OCI-LY3 (cell line): ENCODE data around the gene IER5.

Source experiments
- H2AFZ ChIP-seq: fragments of 200-600, 300-600 bp; shearing (Covaris generic); 2 replicates; pipeline ENCODE4 v1.6.0; 2014; ENCODE audit warnings: antibody characterized with exemption, low read depth, low read length
- H3K27ac ChIP-seq: fragments of 200-600, 300-600 bp; sonication (generic); 2 replicates; pipeline ENCODE4 v1.5.1; 2014; ENCODE audit warnings: mild to moderate bottlenecking, low read length, moderate library complexity, mixed read lengths
- H3K27me3 ChIP-seq: fragments of 200-600, 300-600 bp; sonication (generic); 2 replicates; pipeline ENCODE4 v1.6.1; 2014; ENCODE audit warnings: low read depth, low read length, mixed read lengths
- H3K36me3 ChIP-seq: fragments of 200-600, 300-600 bp; sonication (generic); replicated peaks from 2 replicates; pipeline ENCODE3; 2014; ENCODE audit warnings: low read depth, low read length, mixed read lengths
- H3K4me1 ChIP-seq: fragments of 300-600, 200-600 bp; sonication (generic); 2 replicates; pipeline ENCODE4 v1.6.1; 2014; ENCODE audit warnings: low read length, mixed read lengths
- H3K4me2 ChIP-seq: fragments of 200-600, 300-600 bp; sonication (generic); 2 replicates; pipeline ENCODE4 v1.6.1; 2014; ENCODE audit warnings: low read length, mixed read lengths
- H3K4me3 ChIP-seq: fragments of 300-600, 200-600 bp; sonication (generic); 2 replicates; pipeline ENCODE4 v1.5.1; 2014; ENCODE audit warnings: antibody characterized with exemption, mild to moderate bottlenecking, low read length, moderate library complexity
- H3K79me2 ChIP-seq: fragments of 300-600, 200-600 bp; shearing (Covaris generic); 2 replicates; pipeline ENCODE4 v1.6.1; 2014; ENCODE audit warnings: mild to moderate bottlenecking, low read length, mixed read lengths
- H3K9ac ChIP-seq: fragments of 300-600, 200-600 bp; shearing (Covaris generic); 2 replicates; pipeline ENCODE4 v1.6.0; 2014; ENCODE audit warnings: mild to moderate bottlenecking, low read length, moderate library complexity
- H3K9me3 ChIP-seq: fragments of 200-600, 300-600 bp; shearing (Covaris generic); 2 replicates; pipeline ENCODE4 v1.6.1; 2014; ENCODE audit warnings: low read length, mixed read lengths; ENCODE audit not compliant: insufficient read depth
- H4K20me1 ChIP-seq: fragments of 200-600, 300-600 bp; sonication (generic); 2 replicates; pipeline ENCODE4 v1.6.1; 2016; ENCODE audit warnings: low read length, mixed read lengths; ENCODE audit not compliant: insufficient read depth
- EZH2phosphoT487 ChIP-seq: fragments of 200-600 bp; shearing (Covaris generic); IDR thresholded peaks from 2 replicates; pipeline ENCODE4 v1.6.1; 2018; ENCODE audit warnings: antibody characterized with exemption, mixed run types, low read depth
- TF ChIP-seq, protein P1 (sequence below): fragments of 200-600, 300-600 bp; sonication (generic); IDR thresholded peaks from 2 replicates; pipeline ENCODE4 v1.5.1; 2014; ENCODE audit warnings: antibody characterized with exemption, low read length, low read depth

The IER5 gene

DNA sequence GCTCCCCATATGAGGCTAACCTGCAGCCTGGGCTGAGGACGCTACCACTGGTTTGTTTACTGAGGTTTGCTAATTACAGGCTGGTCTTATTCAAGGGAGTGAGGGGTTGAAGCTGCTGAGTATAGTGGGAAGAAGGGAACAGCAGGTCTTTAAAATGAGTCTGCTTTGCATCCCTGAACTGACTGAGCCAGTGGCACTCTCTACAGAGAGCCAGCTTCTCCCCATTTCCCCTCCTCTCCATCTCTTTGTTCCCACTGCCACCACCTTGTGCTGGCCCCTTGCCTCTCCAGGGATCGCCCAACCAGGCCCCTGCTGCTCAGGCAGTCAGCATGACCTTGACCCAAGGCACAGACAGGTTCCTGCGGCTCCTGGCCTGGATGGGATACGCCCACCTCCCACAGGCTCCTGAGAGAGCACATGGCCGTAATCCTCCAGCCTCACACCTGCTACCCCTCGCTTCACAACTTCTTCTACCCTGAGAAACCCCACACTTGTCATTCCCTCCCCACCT lies 45.0 kb downstream of the IER5 start:
- Histone ChIP-seq H3K9ac (peak overlapping the region; percentile 6; the same call in 1 of the 2 replicates), H3K36me3 (no peaks in the 10 kb centered on the region), H4K20me1 (no peaks in the 10 kb centered on the region), H3K9me3 (no peaks in the 10 kb centered on the region), H3K27me3 (0 out of 2 replicates have a peak, but pooled peaks cover 6% of the 10 kb centered on the region), H3K4me3 (peak overlapping the region; percentile 18; the same call in 1 of the 2 replicates), H3K4me1 (peaks cover 81% of the 10 kb centered on the region), H3K4me2 (peak overlapping the region; percentile 26), H3K27ac (peak overlapping the region; percentile 44), H3K79me2 (peaks cover 17% of the 10 kb centered on the region), H2AFZ (no peak overlapping the region)
- TF ChIP-seq EZH2phosphoT487: no peak
- TF ChIP-seq, protein P1, sequence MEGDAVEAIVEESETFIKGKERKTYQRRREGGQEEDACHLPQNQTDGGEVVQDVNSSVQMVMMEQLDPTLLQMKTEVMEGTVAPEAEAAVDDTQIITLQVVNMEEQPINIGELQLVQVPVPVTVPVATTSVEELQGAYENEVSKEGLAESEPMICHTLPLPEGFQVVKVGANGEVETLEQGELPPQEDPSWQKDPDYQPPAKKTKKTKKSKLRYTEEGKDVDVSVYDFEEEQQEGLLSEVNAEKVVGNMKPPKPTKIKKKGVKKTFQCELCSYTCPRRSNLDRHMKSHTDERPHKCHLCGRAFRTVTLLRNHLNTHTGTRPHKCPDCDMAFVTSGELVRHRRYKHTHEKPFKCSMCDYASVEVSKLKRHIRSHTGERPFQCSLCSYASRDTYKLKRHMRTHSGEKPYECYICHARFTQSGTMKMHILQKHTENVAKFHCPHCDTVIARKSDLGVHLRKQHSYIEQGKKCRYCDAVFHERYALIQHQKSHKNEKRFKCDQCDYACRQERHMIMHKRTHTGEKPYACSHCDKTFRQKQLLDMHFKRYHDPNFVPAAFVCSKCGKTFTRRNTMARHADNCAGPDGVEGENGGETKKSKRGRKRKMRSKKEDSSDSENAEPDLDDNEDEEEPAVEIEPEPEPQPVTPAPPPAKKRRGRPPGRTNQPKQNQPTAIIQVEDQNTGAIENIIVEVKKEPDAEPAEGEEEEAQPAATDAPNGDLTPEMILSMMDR: no peak

DNA sequence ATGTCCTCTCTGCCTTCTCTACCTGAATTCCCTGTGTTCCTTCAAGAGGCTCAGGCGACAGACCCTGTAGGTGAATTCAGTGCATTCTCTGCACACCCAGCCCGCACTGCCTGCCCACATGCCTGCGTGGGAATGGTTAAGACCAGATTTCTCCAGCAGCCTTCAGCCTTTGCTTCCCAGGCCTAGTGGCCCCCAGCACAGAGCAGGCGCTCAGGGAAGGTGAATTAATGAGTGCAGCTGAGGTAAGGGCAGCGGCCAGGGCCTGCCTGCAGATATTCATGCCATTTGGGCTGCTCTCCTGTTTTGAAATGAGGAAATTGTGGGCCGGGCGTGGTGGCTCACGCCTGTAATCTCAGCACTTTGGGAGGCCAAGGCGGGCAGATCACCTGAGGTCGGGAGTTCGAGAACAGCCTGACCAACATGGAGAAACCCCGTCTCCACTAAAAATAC lies 45.5 kb downstream of the IER5 start:
- H3K36me3 ChIP-seq: no peaks in the 10 kb centered on the region
- TF ChIP-seq, protein P1: no peak
- no peak for TF ChIP-seq EZH2phosphoT487
- H3K79me2 ChIP-seq: peaks cover 17% of the 10 kb centered on the region
- H3K9ac ChIP-seq: peak overlapping the region; percentile 6; the same call in 1 of the 2 replicates
- H3K27me3 ChIP-seq: 0 out of 2 replicates have a peak, but pooled peaks cover 6% of the 10 kb centered on the region
- H3K4me3 ChIP-seq: peak overlapping the region; percentile 18; the same call in 1 of the 2 replicates
- no peaks in the 10 kb centered on the region for H3K9me3 ChIP-seq
- H2AFZ ChIP-seq: no peak overlapping the region
- H4K20me1 ChIP-seq: no peaks in the 10 kb centered on the region
- peak overlapping the region; percentile 26 for H3K4me2 ChIP-seq
- H3K27ac ChIP-seq: peak overlapping the region; percentile 44
- H3K4me1 ChIP-seq: peaks cover 81% of the 10 kb centered on the region

DNA sequence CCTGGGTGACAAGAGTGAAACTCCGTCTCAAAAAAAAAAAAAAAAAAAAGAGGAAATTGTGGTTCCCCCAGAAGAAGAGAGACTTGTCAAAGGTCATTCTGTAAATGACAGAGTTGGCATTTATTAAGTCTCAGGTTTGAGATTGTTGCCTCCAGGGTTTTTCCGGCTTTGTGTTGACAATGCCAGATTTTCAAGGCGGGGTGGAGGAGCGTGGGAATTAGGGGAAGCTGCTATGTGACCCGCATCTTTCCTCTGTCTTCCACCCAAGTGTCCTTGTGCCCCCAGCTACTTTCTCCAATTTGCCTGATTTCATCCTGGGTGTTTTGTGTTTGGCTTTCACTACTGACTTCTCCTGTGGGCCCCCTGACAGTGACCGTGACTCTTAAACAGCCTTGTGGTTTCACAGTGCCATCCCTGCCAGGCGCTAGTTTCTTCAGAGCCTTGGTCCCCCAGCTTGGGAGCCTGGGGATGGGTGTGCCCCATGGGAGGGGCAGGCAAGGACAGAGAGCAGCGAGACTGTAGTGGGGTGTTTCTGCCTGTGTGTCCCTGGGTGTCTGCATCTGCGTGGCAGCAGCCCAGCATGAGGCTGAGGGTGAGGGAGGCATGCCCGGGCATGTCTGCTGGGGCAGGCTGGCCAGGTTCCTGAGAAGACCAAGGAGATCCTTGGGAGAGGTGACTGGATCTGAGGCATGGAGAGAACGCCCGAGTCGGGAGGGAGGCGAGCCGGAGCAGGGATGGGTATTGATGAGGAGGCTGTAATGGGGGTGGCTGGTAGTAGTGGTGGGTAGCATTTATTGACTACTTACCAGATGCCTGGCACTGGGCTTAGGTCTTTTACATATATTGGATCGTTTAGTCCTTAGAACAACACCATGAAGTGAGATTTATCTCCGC lies 46.3 kb downstream of the IER5 start:
- Histone ChIP-seq H3K4me1 (peaks cover 81% of the 10 kb centered on the region), H3K4me3 (peak overlapping the region; percentile 75), H3K4me2 (peak overlapping the region; percentile 96), H3K27me3 (0 out of 2 replicates have a peak, but pooled peaks cover 6% of the 10 kb centered on the region), H3K27ac (peak overlapping the region; percentile 75), H3K79me2 (peaks cover 17% of the 10 kb centered on the region), H2AFZ (no peak overlapping the region), H3K9me3 (no peaks in the 10 kb centered on the region), H4K20me1 (no peaks in the 10 kb centered on the region), H3K36me3 (no peaks in the 10 kb centered on the region), H3K9ac (peak overlapping the region; percentile 81)
- TF ChIP-seq EZH2phosphoT487: no peak
- TF ChIP-seq, protein P1: no peak

DNA sequence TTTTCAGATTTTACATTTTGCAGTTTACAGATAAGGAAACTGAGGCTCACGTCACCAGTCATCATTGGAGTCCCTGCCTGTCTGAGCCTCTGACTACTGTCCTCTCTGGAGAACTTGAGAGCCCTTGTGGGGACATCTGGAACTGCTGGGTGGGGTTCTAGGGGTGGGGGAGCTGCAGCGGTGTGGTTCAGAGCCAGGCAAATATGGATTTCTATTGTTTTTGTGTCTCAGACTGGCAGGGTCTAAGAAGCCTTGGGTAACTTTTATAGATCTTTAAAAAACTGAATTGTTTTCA lies 46.9 kb downstream of the IER5 start:
- no peak for TF ChIP-seq EZH2phosphoT487
- TF ChIP-seq, protein P1: peak; percentile 45
- H3K79me2 ChIP-seq: peaks cover 17% of the 10 kb centered on the region
- H4K20me1 ChIP-seq: no peaks in the 10 kb centered on the region
- peak overlapping the region; percentile 81 for H3K9ac ChIP-seq
- 0 out of 2 replicates have a peak, but pooled peaks cover 6% of the 10 kb centered on the region for H3K27me3 ChIP-seq
- no peak overlapping the region; the same call in 1 of the 2 replicates for H2AFZ ChIP-seq
- no peaks in the 10 kb centered on the region for H3K9me3 ChIP-seq
- H3K4me3 ChIP-seq: peak overlapping the region; percentile 75
- H3K27ac ChIP-seq: peak overlapping the region; percentile 75
- peak overlapping the region; percentile 96 for H3K4me2 ChIP-seq
- peaks cover 81% of the 10 kb centered on the region for H3K4me1 ChIP-seq
- H3K36me3 ChIP-seq: no peaks in the 10 kb centered on the region
